LNCaP clone FGC (cell line): ENCODE results near the gene BTBD9.

Source experiments
- DNase-seq: peaks from one replicate; pipeline ENCODE4 v3.0.0-alpha.2; 2011; ENCODE audit warnings: low read depth
- H3K4me3 ChIP-seq: 2 replicates; pipeline ENCODE4 v1.5.1; 2011; ENCODE audit warnings: mild to moderate bottlenecking, low read depth, low read length, control low read depth
- CTCF ChIP-seq: IDR thresholded peaks from 2 replicates; pipeline ENCODE4 v1.5.1; 2012; ENCODE audit warnings: mild to moderate bottlenecking; ENCODE audit not compliant: control insufficient read depth, insufficient read depth; ENCODE audit errors: extremely low read depth

Gene BTBD9

GRCh38 chr6:38554014-38554413 lies 85.7 kb downstream of the BTBD9 start:
- DNase-seq, result no peak
- no peak for TF ChIP-seq CTCF
- no peak overlapping the region for H3K4me3 ChIP-seq

GRCh38 chr6:38552121-38552520 lies 87.6 kb downstream of the BTBD9 start:
- H3K4me3 ChIP-seq, result no peak overlapping the region
- no peak for TF ChIP-seq CTCF
- DNase-seq, result no peak

- TF ChIP-seq CTCF, result no peak
- H3K4me3 ChIP-seq, result no peak overlapping the region
- DNase-seq, result no peak
Observed at GRCh38 chr6:38549795-38550194, 89.9 kb downstream of the BTBD9 start.

DNA sequence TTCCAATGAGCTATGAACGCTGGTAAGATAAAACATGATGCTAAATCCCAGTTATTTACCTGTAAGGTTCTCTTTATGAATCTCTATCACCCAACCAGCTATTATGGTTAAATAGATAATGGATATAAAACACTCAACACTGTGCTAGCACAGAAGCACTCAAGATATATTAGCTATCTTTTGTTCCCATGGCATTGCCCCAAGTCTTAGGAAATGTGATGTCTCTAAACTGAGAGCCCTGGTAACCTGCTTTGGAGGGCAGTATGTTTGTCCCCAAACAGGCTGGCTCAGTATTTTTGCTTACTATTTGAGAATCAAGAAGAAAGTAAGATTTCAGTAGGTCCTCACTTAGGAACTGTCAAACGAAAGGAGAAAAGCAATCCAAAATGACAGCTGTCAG lies 90.5 kb downstream of the BTBD9 start:
- no peak for DNase-seq
- no peak overlapping the region for H3K4me3 ChIP-seq
- no peak for TF ChIP-seq CTCF

DNA sequence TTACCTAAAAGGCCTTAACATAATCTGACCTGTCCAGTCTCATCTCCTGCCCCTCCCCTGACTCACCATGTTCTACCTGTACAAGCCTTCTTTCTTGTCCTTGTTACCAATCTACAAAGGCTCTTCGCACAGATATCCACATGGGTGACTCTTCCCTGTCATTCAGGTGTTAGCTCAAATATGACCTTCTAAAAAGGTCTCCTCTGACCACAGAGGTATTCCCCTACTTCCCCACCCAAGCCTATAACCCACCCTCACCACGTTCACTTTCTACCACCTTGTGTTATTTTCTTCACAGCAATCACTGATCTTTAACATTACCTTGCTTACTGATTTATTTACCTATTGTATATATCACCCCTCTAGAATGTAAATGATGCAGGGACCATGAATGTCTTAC lies 96.7 kb downstream of the BTBD9 start:
- H3K4me3 ChIP-seq, result no peak overlapping the region
- no peak for DNase-seq
- no peak for TF ChIP-seq CTCF

DNA sequence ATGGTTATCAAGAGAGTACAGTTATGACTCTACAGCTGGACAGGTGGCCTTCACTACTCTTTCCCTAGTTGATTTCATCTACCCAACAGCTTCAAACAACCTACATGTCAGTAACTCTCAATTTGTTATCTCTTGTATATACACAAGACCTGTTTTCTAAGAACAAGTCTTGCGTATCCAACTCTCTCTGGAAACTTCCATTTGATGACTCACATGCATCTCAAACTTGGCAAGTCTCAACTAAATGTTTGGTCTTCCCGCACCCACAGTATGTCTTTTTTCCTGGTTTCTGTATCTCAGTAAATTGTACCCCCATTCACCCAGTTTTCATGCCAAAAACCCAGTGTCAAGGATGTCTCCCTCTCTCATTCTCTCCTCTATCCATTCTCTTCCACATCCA lies 97.7 kb downstream of the BTBD9 start:
- no peak overlapping the region for H3K4me3 ChIP-seq
- DNase-seq, result no peak
- TF ChIP-seq CTCF, result no peak

GRCh38 chr6:38533064-38533463 lies 106.7 kb downstream of the BTBD9 start:
- no peak for TF ChIP-seq CTCF
- H3K4me3 ChIP-seq, result no peak overlapping the region
- DNase-seq, result no peak
